ENCODE data around the gene NUDT14. TPM values are rescaled to one million over a fixed set of nuclear protein-coding genes. Genes with fewer than 3 reads are reported as not detected.

Gene NUDT14
- total RNA-seq, 1 experiment from 2014 or later = 50.8 TPM

GRCh38 chr14:105144666-105145380 is 36.3 kb downstream of the NUDT14 start:
- DNase-seq (no peak), ATAC-seq (no peak; the same call in 1 of the 2 replicates)
- ChIA-PET POLR2A (ENCODE audit: unreplicated experiment) (no interaction called here), CTCF (no interaction called here)
- Histone ChIP-seq H3K4me1 (ENCODE audit: insufficient read depth, low read length) (no peaks in the 10 kb centered on the region), H3K27me3 (ENCODE audit: low read length) (no peaks in the 10 kb centered on the region), H3K36me3 (ENCODE audit: low read depth, low read length) (no peaks in the 10 kb centered on the region), H2AFZ (ENCODE audit: low read length) (no peak overlapping the region), H3F3A (ENCODE audit: low read length, unreplicated experiment) (no peaks in the 10 kb centered on the region), H3K9me3 (ENCODE audit: low read length) (no peaks in the 10 kb centered on the region), H3K9me2 (replicated peaks; ENCODE audit: low read length) (no peaks in the 10 kb centered on the region), H3K4me3 (ENCODE audit: low read length) (no peak overlapping the region), H3K79me2 (ENCODE audit: low read length) (no peaks in the 10 kb centered on the region), H3K27ac (ENCODE audit: low read length) (no peak overlapping the region), H3K9ac (ENCODE audit: low read length) (no peak overlapping the region), H4K20me1 (ENCODE audit: low read length) (no peaks in the 10 kb centered on the region), H3K4me2 (ENCODE audit: low read length) (no peak overlapping the region)
- intact Hi-C loops (cut with micrococcal nuclease) = no loop called here
- TF ChIP-seq CTCF (conservative IDR thresholded peaks at IDR 0.05; ENCODE audit: low read depth, low read length) (peak; percentile 28; the same call in 1 of the 2 replicates), EZH2phosphoT487 (IDR thresholded peaks at IDR 0.05; ENCODE audit: borderline replicate concordance, low read length) (no peak)
- no TSS peak for BruUV-seq (replicated peaks)

GRCh38 chr14:105144026-105144665 is 37.0 kb downstream of the NUDT14 start:
- H2AFZ ChIP-seq (ENCODE audit: low read length) = no peak overlapping the region
- ChIA-PET CTCF (no interaction called here), POLR2A (ENCODE audit: unreplicated experiment) (no interaction called here)
- TF ChIP-seq EZH2phosphoT487 (IDR thresholded peaks at IDR 0.05; ENCODE audit: borderline replicate concordance, low read length) = no peak
- no peak for TF ChIP-seq CTCF (conservative IDR thresholded peaks at IDR 0.05; ENCODE audit: low read depth, low read length)
- no peak for TF ChIP-seq EZH2 (IDR thresholded peaks at IDR 0.05; ENCODE audit: low read length, unreplicated experiment)
- H3K9me3 ChIP-seq (ENCODE audit: low read length) = no peaks in the 10 kb centered on the region
- no peak overlapping the region for H3K4me3 ChIP-seq (ENCODE audit: low read length)
- no peak overlapping the region for H3K27ac ChIP-seq (ENCODE audit: low read length)
- H3K4me2 ChIP-seq (ENCODE audit: low read length) = no peak overlapping the region
- H3K27me3 ChIP-seq (ENCODE audit: low read length) = no peaks in the 10 kb centered on the region
- DNase-seq (no peak), ATAC-seq (no peak)
- no peaks in the 10 kb centered on the region for H4K20me1 ChIP-seq (ENCODE audit: low read length)
- intact Hi-C loops (cut with micrococcal nuclease) = no loop called here
- no peaks in the 10 kb centered on the region for H3K4me1 ChIP-seq (ENCODE audit: insufficient read depth, low read length)
- BruUV-seq (replicated peaks) = no TSS peak
- H3F3A ChIP-seq (ENCODE audit: low read length, unreplicated experiment) = no peaks in the 10 kb centered on the region
- H3K9me2 ChIP-seq (replicated peaks; ENCODE audit: low read length) = no peaks in the 10 kb centered on the region
- H3K9ac ChIP-seq (ENCODE audit: low read length) = no peak overlapping the region
- no peaks in the 10 kb centered on the region for H3K36me3 ChIP-seq (ENCODE audit: low read depth, low read length)
- no peaks in the 10 kb centered on the region for H3K79me2 ChIP-seq (ENCODE audit: low read length)

- POLR2A ChIA-PET (ENCODE audit: unreplicated experiment) = no interaction called here
- H3F3A ChIP-seq (ENCODE audit: low read length, unreplicated experiment) = no peaks in the 10 kb centered on the region
- BruUV-seq (replicated peaks) = no TSS peak
- no peaks in the 10 kb centered on the region for H3K9me2 ChIP-seq (replicated peaks; ENCODE audit: low read length)
- DNase-seq (no peak), ATAC-seq (no peak)
- no peak overlapping the region for H3K27ac ChIP-seq (ENCODE audit: low read length)
- H3K4me2 ChIP-seq (ENCODE audit: low read length) = no peak overlapping the region
- intact Hi-C loops (cut with micrococcal nuclease) = no loop called here
- no peak overlapping the region for H2AFZ ChIP-seq (ENCODE audit: low read length)
- no peaks in the 10 kb centered on the region for H4K20me1 ChIP-seq (ENCODE audit: low read length)
- no peak for TF ChIP-seq EZH2 (IDR thresholded peaks at IDR 0.05; ENCODE audit: low read length, unreplicated experiment)
- TF ChIP-seq EZH2phosphoT487 (IDR thresholded peaks at IDR 0.05; ENCODE audit: borderline replicate concordance, low read length) = no peak
- no peak for TF ChIP-seq CTCF (conservative IDR thresholded peaks at IDR 0.05; ENCODE audit: low read depth, low read length)
- no peak overlapping the region for H3K9ac ChIP-seq (ENCODE audit: low read length)
- H3K79me2 ChIP-seq (ENCODE audit: low read length) = no peaks in the 10 kb centered on the region
- no peaks in the 10 kb centered on the region for H3K9me3 ChIP-seq (ENCODE audit: low read length)
- no peaks in the 10 kb centered on the region for H3K36me3 ChIP-seq (ENCODE audit: low read depth, low read length)
- CTCF ChIA-PET = no interaction called here
- H3K27me3 ChIP-seq (ENCODE audit: low read length) = no peaks in the 10 kb centered on the region
- no peak overlapping the region for H3K4me3 ChIP-seq (ENCODE audit: low read length)
- no peaks in the 10 kb centered on the region for H3K4me1 ChIP-seq (ENCODE audit: insufficient read depth, low read length)
Measured at GRCh38 chr14:105143451-105144025, 37.6 kb downstream of the NUDT14 start.

All from PC-3 (cell line).